Neural progenitor cell (in vitro differentiated cells): ENCODE results near the gene SLC10A3. TPM values are rescaled to one million over a fixed set of nuclear protein-coding genes. Genes with fewer than 3 reads are reported as not detected.

ENCODE experiments used
- DNase-seq: peaks from one replicate; pipeline ENCODE4 v3.0.0-alpha.2; 2016; ENCODE audit warnings: low spot score
- H2AFZ ChIP-seq: fragments of 200-600 bp; sonication (generic); replicated peaks from 2 replicates; pipeline ENCODE4 v1.6.1; 2016; ENCODE audit warnings: antibody characterized with exemption
- H3F3A ChIP-seq: fragments of 200-600 bp; sonication (generic); 2 replicates; pipeline ENCODE4 v1.6.1; 2016; ENCODE audit warnings: antibody characterized with exemption, low read depth
- H3K27ac ChIP-seq: fragments of 200-600 bp; sonication (generic); 2 replicates; pipeline ENCODE4 v1.5.1; 2016; ENCODE audit warnings: mild to moderate bottlenecking
- H3K27me3 ChIP-seq: fragments of 200-600 bp; sonication (generic); 2 replicates; pipeline ENCODE4 v1.6.1; 2016; ENCODE audit warnings: mild to moderate bottlenecking, moderate library complexity
- H3K36me3 ChIP-seq: fragments of 200-600 bp; sonication (generic); 2 replicates; pipeline ENCODE4 v1.5.1; 2016
- H3K4me1 ChIP-seq: fragments of 200-600 bp; sonication (generic); 2 replicates; pipeline ENCODE4 v1.6.1; 2016; ENCODE audit warnings: mixed run types
- H3K4me2 ChIP-seq: fragments of 200-600 bp; sonication (generic); 2 replicates; pipeline ENCODE4 v1.6.1; 2016
- H3K4me3 ChIP-seq: fragments of 200-600 bp; sonication (generic); 2 replicates; pipeline ENCODE4 v1.5.1; 2016
- H3K79me2 ChIP-seq: fragments of 200-600 bp; sonication (generic); 2 replicates; pipeline ENCODE4 v1.6.1; 2016; ENCODE audit warnings: low read depth
- H3K9ac ChIP-seq: fragments of 200-600 bp; sonication (generic); 2 replicates; pipeline ENCODE4 v1.6.1; 2016
- H3K9me3 ChIP-seq: fragments of 200-600 bp; sonication (generic); 2 replicates; pipeline ENCODE4 v1.5.1; 2016; ENCODE audit warnings: low read depth
- H4K20me1 ChIP-seq: fragments of 200-600 bp; sonication (generic); 2 replicates; pipeline ENCODE4 v1.6.1; 2016; ENCODE audit warnings: low read depth
- H3K27ac Mint-ChIP-seq: 3 replicates; pipeline ENCODE4 v1.8.0; 2021; ENCODE audit warnings: mixed read lengths
- H3K27me3 Mint-ChIP-seq: 2 replicates; pipeline ENCODE4 v1.8.0; 2022; ENCODE audit warnings: low read depth, mild to moderate bottlenecking, inconsistent platforms, moderate library complexity, mixed read lengths; ENCODE audit not compliant: insufficient read depth
- H3K36me3 Mint-ChIP-seq: 3 replicates; pipeline ENCODE4 v1.8.0; 2021; ENCODE audit warnings: mixed read lengths
- H3K4me1 Mint-ChIP-seq: 3 replicates; pipeline ENCODE4 v1.8.0; 2021; ENCODE audit warnings: mixed read lengths
- H3K4me3 Mint-ChIP-seq: 3 replicates; pipeline ENCODE4 v1.8.0; 2021; ENCODE audit warnings: mild to moderate bottlenecking, moderate library complexity, mixed read lengths
- H3K9me3 Mint-ChIP-seq: 3 replicates; pipeline ENCODE4 v1.8.0; 2020; ENCODE audit warnings: mixed read lengths
- EZH2 ChIP-seq: fragments of 200-600 bp; sonication (generic); IDR thresholded peaks from 2 replicates; pipeline ENCODE4 v1.6.1; 2017; ENCODE audit warnings: antibody characterized with exemption, mild to moderate bottlenecking, moderate library complexity
- EZH2phosphoT487 ChIP-seq: fragments of 200-600 bp; sonication (generic); IDR thresholded peaks from 2 replicates; pipeline ENCODE4 v1.6.1; 2017; ENCODE audit warnings: antibody characterized with exemption
- total RNA-seq: library from RNA; depleted of rRNA; stranded (reverse); fragments of >200 nt; gene quantifications from 2 replicates; pipeline ENCODE4 v1.2.3, GENCODE V29; 2015; ENCODE audit warnings: low replicate concordance
- TF ChIP-seq, protein P1 (sequence below): fragments of 200-600 bp; sonication (generic); IDR thresholded peaks from 2 replicates; pipeline ENCODE4 v1.5.1; 2017; ENCODE audit warnings: antibody characterized with exemption, mild to moderate bottlenecking

The SLC10A3 gene
- total RNA-seq, 1 donor from 2014 or later: 3.5 TPM

DNA sequence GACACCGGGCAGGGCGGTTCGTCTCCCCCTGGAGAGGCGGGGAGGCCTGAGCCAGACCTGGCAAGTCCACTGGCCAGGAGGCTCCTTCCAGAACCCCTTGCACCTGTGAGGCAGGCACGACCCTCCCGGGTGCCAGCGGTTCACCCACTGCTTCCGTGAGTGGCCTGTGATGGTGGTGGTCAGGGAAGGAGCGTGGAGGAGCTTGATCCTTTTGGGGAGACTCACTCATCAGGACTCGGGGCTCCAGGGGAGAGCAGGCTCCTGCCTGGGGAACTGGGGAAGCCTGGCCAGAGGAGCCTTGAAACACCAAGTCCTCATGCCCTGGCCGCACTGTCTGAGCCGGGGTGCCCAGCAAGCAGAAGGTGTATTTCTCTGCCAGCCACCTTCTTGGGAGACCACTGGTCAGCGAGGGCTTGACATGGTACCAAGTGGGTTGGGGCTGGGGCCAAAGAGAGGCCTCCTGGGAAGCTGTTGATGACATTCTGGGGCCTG lies 45.6 kb downstream of the SLC10A3 start:
- Mint-ChIP-seq H3K36me3 (peaks cover 7% of the 10 kb centered on the region), H3K27ac (no peak overlapping the region), H3K4me3 (peak overlapping the region; percentile 30), H3K9me3 (peaks cover 16% of the 10 kb centered on the region), H3K27me3 (peaks cover 13% of the 10 kb centered on the region), H3K4me1 (peaks cover 6% of the 10 kb centered on the region)
- Histone ChIP-seq H3K4me2 (peak overlapping the region; percentile 86), H2AFZ (no peak overlapping the region), H3K36me3 (no peaks in the 10 kb centered on the region), H3K9me3 (no peaks in the 10 kb centered on the region), H3F3A (peaks cover 11% of the 10 kb centered on the region), H3K27me3 (no peaks in the 10 kb centered on the region), H3K4me3 (peak overlapping the region; percentile 64), H3K9ac (no peak overlapping the region), H3K79me2 (peaks cover 22% of the 10 kb centered on the region), H3K4me1 (no peaks in the 10 kb centered on the region), H3K27ac (no peak overlapping the region), H4K20me1 (peaks cover 28% of the 10 kb centered on the region)
- TF ChIP-seq EZH2 (no peak), EZH2phosphoT487 (no peak)
- TF ChIP-seq, protein P1, sequence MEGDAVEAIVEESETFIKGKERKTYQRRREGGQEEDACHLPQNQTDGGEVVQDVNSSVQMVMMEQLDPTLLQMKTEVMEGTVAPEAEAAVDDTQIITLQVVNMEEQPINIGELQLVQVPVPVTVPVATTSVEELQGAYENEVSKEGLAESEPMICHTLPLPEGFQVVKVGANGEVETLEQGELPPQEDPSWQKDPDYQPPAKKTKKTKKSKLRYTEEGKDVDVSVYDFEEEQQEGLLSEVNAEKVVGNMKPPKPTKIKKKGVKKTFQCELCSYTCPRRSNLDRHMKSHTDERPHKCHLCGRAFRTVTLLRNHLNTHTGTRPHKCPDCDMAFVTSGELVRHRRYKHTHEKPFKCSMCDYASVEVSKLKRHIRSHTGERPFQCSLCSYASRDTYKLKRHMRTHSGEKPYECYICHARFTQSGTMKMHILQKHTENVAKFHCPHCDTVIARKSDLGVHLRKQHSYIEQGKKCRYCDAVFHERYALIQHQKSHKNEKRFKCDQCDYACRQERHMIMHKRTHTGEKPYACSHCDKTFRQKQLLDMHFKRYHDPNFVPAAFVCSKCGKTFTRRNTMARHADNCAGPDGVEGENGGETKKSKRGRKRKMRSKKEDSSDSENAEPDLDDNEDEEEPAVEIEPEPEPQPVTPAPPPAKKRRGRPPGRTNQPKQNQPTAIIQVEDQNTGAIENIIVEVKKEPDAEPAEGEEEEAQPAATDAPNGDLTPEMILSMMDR: no peak
- DNase-seq: no peak

DNA sequence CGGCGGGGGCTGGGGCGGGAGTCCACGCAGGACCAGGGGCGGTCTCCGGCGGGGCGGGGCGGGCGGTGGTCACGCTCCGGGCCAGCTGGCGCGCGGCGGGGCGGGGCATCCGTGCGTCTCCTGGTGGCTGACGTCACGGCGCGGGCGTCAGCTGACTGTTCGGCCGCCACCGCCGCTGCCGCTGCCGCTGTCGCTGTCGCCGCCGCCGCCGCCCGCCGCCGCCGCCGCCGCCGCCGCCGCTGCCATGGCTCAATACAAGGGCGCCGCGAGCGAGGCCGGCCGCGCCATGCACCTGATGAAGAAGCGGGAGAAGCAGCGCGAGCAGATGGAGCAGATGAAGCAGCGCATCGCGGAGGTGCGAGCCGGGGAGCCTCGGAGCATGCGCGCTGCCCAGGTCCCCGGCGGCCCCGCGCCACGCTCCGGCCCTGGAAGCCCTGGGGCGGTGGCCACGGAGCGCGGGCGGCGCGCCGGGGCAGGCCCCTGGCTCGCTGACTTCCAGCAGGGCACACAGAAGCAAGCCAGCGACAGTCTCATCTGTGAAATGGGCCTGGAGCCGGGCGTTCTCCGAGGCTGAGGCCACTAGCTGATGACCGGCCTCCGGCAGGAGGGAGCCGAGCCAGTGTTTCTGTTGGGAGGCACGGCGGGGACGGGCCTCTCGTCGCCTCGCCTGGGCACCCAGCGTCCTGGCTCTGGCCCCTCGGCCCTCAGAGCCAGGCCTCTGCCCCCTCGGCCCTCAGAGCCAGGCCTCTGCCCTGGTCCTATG lies 46.3 kb downstream of the SLC10A3 start, which contains the start of gene FAM50A:
Gene FAM50A, plus strand, starts transcription at position 150 of the 763 bp plus-strand sequence. Its CDS starts 95 bp downstream, at position 245.
- Histone ChIP-seq H3K9ac (no peak within 1 kb of the TSS), H2AFZ (peak within 1 kb of the TSS; percentile 22), H3K27ac (no peak within 1 kb of the TSS), H3K4me1 (no peaks in the 10 kb centered on the region), H3K9me3 (no peaks in the 10 kb centered on the region), H3K36me3 (no peaks in the 10 kb centered on the region), H3F3A (peaks cover 11% of the 10 kb centered on the region), H3K4me3 (peak within 1 kb of the TSS; percentile 64), H4K20me1 (peaks cover 34% of the 10 kb centered on the region), H3K4me2 (peak within 1 kb of the TSS; percentile 86), H3K27me3 (no peaks in the 10 kb centered on the region), H3K79me2 (peaks cover 28% of the 10 kb centered on the region)
- DNase-seq: peak; percentile 86
- Mint-ChIP-seq H3K9me3 (peaks cover 16% of the 10 kb centered on the region), H3K27ac (no peak within 1 kb of the TSS), H3K4me3 (peak within 1 kb of the TSS; percentile 83), H3K27me3 (peaks cover 12% of the 10 kb centered on the region), H3K4me1 (peaks cover 6% of the 10 kb centered on the region), H3K36me3 (peaks cover 7% of the 10 kb centered on the region)
- TF ChIP-seq, protein P1: no peak
- TF ChIP-seq EZH2: no peak
- no peak for TF ChIP-seq EZH2phosphoT487

DNA sequence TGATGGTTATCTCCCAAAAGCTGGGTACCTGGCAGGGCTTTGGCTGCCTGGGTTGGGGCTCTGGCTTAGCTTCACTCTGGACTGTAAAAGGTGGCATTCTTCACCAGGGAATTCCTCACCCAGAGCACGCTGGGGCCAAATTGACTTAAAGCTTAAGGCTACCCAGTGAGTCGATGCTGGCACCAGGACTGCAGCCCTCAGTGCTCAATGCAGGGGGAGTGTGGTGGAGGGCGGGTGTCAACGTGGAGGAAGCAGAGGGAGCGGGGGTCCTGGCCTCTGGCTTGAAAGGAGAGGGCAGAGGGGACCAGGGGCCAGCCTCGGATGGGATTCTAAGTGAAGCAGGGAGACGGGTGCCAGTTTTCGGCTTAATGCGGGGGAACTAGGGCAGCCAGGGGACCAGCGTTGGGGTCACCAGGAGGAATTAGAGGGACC lies 46.9 kb downstream of the SLC10A3 start:
- H3K9ac ChIP-seq: no peak overlapping the region
- H3K9me3 Mint-ChIP-seq: peaks cover 18% of the 10 kb centered on the region

More for the DNA sequence above, 46.9 kb downstream of the SLC10A3 start:
- Mint-ChIP-seq H3K27ac (no peak overlapping the region), H3K4me1 (peaks cover 6% of the 10 kb centered on the region), H3K36me3 (peaks cover 6% of the 10 kb centered on the region), H3K4me3 (peak overlapping the region; percentile 83), H3K27me3 (peaks cover 10% of the 10 kb centered on the region)
- no peaks in the 10 kb centered on the region for H3K4me1 ChIP-seq
- TF ChIP-seq EZH2 (no peak), EZH2phosphoT487 (no peak)
- TF ChIP-seq, protein P1: no peak
- no peak overlapping the region for H2AFZ ChIP-seq
- H3K4me2 ChIP-seq: peak overlapping the region; percentile 78
- DNase-seq: peak; percentile 57
- H3F3A ChIP-seq: peaks cover 11% of the 10 kb centered on the region
- no peaks in the 10 kb centered on the region for H3K9me3 ChIP-seq
- no peaks in the 10 kb centered on the region for H3K27me3 ChIP-seq
- H3K27ac ChIP-seq: no peak overlapping the region
- no peaks in the 10 kb centered on the region for H3K36me3 ChIP-seq
- peaks cover 41% of the 10 kb centered on the region for H4K20me1 ChIP-seq
- H3K79me2 ChIP-seq: peaks cover 35% of the 10 kb centered on the region
- H3K4me3 ChIP-seq: peak overlapping the region; percentile 64
